ENCODE measurements around the gene MLLT10.

- no peak for TF ChIP-seq CTCF (IDR thresholded peaks at IDR 0.05)
- TF ChIP-seq POLR2A (IDR thresholded peaks at IDR 0.05; ENCODE audit: low read depth): no peak
Measured at GRCh38 chr10:21508706-21509331, 25.2 kb upstream of the MLLT10 start.

All from esophagus muscularis mucosa (tissue), 3 donors.